Measurements from ENCODE around the gene UNC5B.

- TF ChIP-seq POLR2AphosphoS5 (IDR thresholded peaks at IDR 0.05; ENCODE audit: borderline replicate concordance, low read depth, low read length) (no peak), EZH2 (IDR thresholded peaks at IDR 0.05) (no peak)
Observed at GRCh38 chr10:71249996-71250395, 37.6 kb downstream of the UNC5B start.
